NCI-H2196 treated with DMSO at 0.1 percent for 48 hours (cell line): ENCODE measurements around the gene CD48.

Experiments
- DNase-seq: peaks from one replicate; lab custom pipeline; 2025; ENCODE audit not compliant: unreplicated experiment; lab: John Stamatoyannopoulos, UW

The CD48 gene

DNA sequence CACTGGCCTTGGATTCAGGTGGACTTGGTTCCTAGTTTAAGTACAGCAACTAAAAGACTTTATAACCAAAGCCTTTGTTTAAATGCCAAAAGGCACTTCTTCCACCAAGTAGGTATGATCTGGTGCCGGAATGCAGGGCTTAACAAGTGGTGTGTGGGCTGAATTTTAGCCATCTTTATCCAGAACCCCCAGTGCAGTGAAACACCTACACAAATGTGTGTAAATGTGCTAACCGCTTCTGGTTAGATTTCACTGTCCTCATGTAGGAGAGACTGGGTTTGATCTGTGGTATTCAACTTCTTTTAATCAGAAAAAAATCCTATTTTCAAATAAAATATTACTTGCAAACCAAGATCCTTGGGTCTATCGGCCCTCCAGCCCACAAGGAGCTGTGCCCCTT, 75.1 kb downstream of the CD48 start:
- no peak for DNase-seq

DNA sequence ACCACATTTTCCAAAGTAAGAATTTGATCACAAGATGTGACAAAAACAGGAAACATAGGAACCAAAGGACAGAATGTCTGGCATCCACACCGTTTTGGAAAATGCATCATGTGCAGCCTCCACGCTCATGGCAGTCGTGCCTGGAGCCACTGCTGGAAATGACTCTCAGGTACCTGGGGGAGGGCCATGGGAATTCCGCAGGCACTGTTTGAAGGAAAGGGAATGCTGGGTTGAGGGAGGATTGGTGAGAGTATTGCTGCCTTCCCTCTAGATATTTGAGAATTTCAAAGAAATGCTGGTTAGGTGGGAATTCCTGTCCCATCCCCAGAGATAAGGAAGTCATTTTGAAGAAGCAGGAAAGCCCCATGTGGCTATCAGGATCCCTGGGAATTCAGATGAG, 75.5 kb downstream of the CD48 start:
- DNase-seq, result no peak

- DNase-seq, result no peak
These were observed 76.8 kb downstream of the CD48 start for GRCh38 chr1:160634543-160635491.

GRCh38 chr1:160633330-160633903, 78.2 kb downstream of the CD48 start:
- no peak for DNase-seq

- no peak for DNase-seq
These were observed 79.5 kb downstream of the CD48 start for GRCh38 chr1:160631983-160632625.

DNA sequence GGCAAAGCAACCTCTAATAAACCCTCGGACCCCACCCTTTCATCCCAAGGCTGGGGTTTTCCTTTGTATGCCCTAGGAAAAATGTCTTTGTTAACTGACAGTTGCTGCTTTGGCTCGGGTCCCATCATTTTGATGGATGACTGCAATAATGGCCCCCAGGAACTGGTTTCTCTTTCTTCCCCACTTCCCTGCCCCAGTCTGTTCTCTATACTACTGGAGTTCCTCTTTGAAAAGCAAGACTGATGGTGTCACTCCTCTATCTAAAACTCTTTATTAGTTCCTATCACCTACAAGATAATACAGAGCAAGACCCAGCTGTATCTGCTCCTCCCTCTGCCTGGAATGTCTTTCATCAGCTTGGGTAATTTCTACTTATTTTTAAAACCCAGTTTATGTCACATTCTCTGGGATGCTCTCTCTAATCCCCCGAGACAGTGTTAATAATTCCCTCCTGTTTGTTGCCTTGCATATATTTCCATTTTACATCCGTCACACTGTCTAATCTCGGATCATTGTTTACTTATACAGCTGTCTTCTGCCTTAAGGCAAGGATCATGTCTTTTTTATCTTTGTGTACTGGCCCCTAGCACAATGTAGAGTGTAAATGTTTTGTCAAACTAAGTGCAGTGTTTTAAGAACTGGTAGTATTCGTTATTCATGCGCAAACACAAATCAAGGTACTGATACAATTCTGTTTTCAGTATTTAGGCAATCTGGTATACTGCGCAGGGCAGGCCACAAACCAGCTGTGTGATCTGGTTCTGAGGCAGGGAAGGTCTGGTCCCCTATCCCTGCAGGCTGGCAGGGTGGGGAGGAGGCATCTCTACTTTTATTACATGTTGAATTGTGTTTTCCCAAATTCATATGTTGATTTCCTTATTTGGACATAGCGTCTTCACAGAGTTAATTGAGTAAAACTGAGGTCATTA, 80.8 kb downstream of the CD48 start:
- DNase-seq, result no peak

DNA sequence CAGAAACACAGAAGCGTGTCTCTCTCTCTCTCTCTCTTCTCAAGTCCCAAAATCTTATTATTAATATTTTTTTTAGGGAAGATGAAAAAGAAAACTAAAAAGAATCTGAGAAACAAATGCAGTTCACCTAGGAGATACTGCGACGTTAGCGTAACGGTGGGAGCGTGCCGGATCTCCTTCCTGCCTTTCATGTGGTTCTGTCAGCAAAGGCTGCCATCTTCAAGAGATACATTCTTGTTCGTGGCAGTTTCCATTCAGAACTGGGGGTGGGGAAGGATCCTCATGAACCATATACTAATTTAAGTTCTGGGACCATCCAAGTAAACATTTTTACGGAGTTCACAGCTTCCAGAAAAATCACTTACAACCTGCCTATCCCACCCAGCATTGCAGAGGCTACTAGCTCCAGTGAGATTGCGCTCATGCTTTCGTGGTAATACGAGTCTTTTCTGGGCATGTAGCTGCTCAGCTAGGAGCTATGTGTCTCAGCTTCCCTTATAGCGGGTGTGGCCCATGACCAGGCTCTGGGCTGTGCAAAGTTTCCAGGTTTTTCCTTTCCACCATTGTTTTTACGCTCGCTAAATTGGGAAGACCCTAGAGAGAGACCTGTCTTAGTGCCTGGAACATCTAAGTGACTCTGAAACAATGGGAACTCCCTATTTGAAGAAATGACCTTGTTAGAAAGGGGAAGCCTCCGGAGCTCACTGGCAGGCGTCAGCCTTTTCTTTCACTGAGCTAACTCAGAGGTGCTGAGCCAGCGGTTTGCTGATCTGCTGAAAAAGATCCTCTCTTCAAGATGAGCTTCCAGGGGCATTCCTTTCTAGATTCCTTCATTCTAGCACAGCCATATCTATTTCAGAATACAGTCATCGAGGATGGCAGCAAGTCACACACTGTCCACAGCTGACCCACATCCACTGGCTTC, 82.1 kb downstream of the CD48 start:
- no peak for DNase-seq

GRCh38 chr1:160628799-160629263, 82.8 kb downstream of the CD48 start:
- no peak for DNase-seq
